GM18502 (cell line): ENCODE results near the gene RAB43.

Experiments
- ATAC-seq: cut with Tn5 transposase; IDR thresholded peaks from one replicate; pipeline ENCODE4 v1.9.1; 2021; ENCODE audit warnings: mild to moderate bottlenecking; ENCODE audit not compliant: unreplicated experiment, poor library complexity

Gene RAB43

DNA sequence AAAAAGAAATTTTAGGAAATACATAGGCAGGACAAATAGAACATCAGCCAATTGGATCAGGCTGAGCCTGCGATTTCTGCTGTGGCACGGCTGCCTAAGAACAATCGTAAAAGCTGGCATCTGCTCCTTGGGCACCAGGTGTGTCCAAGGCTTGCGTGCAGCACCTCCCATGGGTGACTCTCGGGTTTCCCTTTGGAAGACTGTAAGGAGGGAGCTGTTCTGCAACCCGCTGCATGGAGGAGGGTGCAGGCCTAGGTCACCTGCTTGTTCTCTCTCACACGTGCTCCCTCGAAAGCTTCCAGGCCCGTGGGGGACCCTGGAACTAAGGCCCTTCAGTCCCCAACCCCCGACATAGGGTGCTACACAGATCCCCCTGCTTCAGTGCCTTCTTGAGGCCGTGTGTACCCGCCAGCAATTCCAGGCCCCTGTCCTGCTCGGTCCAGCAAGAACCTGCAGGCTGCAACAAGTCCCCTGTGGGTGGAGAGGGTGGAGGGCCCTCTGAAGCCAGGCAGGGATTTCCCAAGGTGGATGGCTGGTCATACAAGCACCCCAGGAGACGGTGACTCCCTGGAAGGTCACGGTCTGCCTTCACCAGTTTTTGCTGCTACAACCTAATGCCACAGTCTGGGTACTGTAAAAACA, 57.6 kb downstream of the RAB43 start:
- no peak for ATAC-seq

GRCh38 chr3:129063091-129063640, 58.4 kb downstream of the RAB43 start:
- no peak for ATAC-seq

DNA sequence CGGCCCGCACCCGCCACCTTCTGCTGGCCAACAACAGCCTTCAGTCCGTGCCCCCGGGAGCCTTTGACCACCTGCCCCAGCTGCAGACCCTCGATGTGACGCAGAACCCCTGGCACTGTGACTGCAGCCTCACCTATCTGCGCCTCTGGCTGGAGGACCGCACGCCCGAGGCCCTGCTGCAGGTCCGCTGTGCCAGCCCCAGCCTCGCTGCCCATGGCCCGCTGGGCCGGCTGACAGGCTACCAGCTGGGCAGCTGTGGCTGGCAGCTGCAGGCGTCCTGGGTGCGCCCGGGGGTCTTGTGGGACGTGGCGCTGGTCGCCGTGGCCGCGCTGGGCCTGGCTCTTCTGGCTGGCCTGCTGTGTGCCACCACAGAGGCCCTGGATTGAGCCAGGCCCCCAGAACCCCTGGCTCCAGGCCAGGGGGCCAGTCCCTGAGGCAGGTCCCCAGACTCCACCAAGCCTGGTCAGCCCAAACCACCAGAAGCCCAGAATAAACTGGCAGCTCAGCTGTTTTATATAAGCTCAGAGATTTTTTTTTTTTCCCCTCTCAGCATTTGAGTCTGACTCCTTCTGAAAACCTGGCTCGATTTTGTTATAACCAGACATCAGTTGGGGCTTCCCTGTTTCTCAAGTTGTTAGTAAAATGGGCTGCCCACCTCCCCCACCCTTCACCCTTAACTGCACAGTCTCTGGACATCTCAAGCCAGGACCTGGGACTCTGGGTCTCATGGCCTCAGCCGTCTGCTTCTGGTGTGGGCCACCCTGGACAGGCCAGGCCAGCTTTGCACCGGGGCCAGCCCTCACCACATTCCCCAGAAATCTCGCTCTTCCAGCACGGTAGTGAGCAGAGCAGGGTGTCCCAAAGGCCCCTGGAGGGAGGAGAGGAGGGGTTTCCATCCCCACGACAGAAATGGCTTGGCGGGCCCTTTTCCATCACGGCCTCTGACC, 59.4 kb downstream of the RAB43 start:
- no peak for ATAC-seq

DNA sequence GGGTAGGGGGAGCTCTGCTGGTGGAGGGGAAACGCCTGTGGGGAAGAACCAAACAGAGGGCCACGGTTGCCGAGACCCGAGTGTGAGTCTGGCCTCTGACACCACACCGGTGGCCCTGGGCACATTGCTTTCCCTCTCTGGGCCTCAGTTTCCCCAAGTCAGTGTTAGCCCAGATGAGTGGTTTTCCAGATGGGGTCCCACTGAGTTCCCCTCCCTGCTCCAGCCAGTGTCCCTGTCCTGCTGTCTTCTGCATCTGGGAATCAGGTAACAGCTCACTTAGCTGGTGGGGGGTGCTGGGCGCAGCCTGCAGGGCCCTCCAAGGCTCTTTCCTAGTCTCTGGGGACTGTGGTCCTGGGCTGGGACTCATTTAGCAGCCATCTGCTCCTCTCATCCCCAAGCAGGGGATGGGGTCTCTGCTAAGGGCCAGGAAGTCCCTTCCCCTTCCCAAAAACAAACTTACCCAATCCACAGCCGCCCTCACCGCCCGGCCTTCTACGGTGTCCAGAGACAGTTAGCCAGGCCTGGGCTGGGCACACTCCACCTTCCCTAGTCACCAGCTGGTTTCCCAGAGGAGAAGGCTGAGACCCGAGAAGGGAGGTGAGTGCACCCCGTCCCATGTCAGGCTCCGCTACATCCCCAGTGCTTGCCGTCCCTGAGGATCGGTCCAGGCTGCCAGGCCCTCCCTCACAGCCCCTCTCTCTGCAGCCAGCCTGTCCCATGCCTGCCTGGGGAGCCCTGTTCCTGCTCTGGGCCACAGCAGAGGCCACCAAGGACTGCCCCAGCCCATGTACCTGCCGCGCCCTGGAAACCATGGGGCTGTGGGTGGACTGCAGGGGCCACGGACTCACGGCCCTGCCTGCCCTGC, 60.3 kb downstream of the RAB43 start:
- ATAC-seq = no peak

GRCh38 chr3:129060276-129061022, 61.2 kb downstream of the RAB43 start, which contains the start of gene GP9:
GP9 (plus strand) TSS chr3:129060779; CDS start chr3:129061740, 961 bp downstream.
- ATAC-seq = no peak

- ATAC-seq = no peak
Measured at GRCh38 chr3:129059311-129059958, 62.2 kb downstream of the RAB43 start.

DNA sequence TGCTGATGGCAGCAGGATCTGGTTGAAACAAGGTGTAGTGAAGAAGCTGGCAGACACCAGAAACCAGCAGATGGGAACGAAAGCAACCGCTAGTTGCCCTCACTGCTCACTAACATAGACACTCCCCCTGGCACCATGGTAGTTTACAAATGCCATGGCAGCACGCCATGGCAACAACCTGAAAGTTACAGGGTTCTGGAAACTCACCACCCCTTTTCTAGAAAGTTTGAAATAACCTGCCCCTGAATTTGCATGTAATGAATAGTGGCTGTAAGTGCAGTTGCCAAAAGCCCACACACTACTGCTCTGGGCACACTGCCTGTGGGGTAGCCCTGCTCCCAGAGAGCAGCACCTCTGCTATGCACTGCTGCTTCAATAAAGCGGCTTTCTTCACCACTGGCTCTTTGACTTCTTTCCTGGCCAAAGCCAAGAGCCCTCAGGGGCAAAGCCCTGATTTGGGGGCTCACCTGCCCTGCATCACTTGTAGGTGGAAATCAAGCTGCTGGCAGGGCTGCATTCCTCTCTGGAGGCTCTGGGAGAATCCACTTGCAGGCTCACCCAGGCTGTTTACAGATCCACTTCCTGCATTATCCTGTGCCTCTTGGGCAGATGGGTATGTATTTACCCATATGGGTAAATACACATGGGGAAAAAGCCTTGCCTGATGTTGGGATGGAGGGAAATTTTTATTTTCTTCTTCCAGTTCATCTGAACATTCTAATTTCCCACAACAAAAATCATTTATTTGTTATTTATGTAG, 63.0 kb downstream of the RAB43 start:
- no peak for ATAC-seq

GRCh38 chr3:129057249-129057648, 64.4 kb downstream of the RAB43 start:
- no peak for ATAC-seq

- ATAC-seq = no peak
Measured at GRCh38 chr3:129056451-129057173, 65.0 kb downstream of the RAB43 start.

GRCh38 chr3:129054605-129055104, 66.9 kb downstream of the RAB43 start:
- ATAC-seq = no peak

DNA sequence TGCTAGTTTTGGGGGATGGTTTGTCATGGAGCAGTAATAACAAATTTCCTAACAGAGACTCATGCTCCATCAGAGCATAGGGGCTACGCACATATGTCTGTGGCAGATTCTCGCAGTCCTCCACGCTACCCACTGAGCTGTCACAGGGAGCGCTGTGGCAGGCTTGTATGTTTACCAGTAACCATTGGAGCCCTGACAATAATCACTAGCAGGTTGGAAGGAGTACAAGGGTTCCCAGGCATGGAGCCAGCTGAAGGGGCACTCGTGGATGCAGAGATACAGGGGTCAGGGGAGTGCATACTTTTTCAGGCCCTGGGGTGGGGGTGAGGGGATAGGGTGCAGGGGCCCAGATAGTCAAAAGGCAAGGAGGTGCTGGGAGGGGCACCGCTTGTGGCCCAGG, 68.9 kb downstream of the RAB43 start:
- ATAC-seq = no peak

- no peak for ATAC-seq
Measured at GRCh38 chr3:129051871-129052340, 69.7 kb downstream of the RAB43 start.

- ATAC-seq = no peak
Measured at GRCh38 chr3:129050556-129051295, 70.9 kb downstream of the RAB43 start.

- ATAC-seq = no peak
Measured at GRCh38 chr3:129047553-129047839, 74.1 kb downstream of the RAB43 start.

DNA sequence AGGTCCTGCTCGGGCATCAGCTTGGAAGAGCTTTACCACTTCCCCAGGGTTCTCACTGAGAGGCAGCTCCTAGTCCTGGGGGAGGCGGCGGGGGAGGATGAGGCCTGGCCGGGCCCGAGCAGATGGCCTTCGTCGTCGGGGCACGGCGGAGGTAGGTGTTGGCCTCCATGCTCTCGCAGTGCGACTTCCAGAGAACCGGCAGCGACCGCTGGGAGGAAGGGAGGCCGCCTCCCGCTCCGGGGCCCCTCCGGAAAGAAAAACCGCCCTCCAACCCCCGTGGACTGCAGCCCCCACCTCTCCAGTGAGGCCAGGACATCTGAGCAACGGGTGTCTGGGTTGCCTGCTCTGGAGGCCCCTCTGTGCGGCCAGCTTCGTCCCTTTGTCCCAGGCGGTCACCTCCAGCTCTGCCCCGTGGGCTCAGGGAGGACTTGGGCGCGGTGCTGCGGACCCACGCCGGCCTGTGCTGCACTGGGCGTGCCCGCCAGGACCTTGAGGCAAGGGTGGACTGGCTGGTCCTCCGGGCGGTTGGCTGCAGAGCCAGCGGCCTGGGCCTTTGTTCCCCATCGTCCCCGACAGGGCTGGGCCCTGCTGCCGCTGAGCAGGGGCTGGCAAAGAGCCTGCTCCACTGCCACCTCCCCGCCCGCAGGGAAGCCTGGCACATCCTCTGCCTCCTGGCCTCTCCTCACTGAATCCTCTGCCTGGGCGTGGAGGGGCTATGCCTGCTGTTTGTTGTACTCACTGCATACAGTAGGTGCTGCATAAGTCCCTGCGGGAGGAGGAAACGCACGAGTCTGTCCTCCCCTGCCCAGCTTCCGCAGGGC, 74.7 kb downstream of the RAB43 start:
- no peak for ATAC-seq

DNA sequence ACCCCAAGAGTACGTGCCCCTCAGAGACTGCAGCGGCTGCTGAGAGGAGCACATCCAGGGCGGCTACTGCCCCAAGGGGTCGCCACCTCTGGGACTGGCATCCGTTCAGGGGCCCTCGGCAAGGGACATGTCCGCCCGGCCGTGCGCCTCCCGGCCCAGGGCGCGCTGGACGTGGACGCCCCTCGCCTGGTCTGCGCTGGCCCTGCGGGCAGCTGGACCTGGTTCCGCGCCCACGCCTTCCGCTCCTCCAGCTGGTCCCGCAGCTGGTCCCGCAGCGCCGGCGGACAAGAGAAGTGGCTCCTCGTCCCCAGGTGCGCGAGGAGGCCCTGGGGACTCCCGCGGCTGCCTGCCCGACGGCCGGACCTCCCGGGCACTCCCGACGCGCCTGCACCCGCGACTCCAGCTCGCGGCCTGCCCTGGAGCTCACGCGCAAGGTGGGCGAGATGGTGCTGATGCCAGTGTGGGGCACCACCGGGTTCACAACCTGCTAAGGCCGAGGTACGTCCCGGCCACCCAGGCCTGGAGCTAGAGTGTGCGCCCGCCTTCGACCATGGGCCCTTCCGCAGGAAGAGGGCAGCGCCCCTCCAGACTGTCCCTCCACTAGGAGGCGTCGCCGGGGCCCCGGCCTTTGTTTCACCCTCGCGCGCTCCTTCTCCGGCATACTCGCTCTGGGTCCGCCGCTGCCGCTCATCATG, 75.4 kb downstream of the RAB43 start:
- no peak for ATAC-seq
